ENCODE results near the gene HOXD13.

HOXD13 gene

DNA sequence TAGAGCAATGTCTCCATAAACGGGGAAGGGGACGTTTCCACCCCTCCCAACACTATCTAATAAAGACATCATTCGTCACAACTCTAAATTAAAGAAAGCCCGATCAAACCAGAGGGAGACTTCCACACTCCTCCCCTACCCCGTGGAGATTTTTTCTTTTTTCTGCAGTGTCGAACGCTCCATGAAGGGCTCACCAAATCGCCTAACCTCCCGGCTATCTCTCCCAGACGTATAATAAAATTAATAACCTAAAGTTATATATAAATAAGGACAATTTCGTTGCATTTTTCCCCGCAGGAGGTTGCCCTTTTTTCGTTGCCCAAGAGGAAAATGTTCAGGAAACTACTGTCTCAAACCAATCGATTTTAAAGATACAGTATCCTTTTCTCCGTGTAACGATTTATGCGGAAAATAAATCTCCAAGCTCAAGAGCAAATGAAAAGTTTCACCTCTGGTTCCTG, 11.1 kb upstream of the HOXD13 start:
- no peak for DNase-seq (ENCODE audit: low read depth)

- DNase-seq (ENCODE audit: low read depth): no peak
These were observed 10.5 kb upstream of the HOXD13 start for GRCh38 chr2:176081837-176082524.

GRCh38 chr2:176082525-176082823, 10.0 kb upstream of the HOXD13 start:
- DNase-seq (ENCODE audit: low read depth): no peak

- DNase-seq (ENCODE audit: low read depth): no peak
These were observed 9.4 kb upstream of the HOXD13 start for GRCh38 chr2:176082824-176083751.

DNA sequence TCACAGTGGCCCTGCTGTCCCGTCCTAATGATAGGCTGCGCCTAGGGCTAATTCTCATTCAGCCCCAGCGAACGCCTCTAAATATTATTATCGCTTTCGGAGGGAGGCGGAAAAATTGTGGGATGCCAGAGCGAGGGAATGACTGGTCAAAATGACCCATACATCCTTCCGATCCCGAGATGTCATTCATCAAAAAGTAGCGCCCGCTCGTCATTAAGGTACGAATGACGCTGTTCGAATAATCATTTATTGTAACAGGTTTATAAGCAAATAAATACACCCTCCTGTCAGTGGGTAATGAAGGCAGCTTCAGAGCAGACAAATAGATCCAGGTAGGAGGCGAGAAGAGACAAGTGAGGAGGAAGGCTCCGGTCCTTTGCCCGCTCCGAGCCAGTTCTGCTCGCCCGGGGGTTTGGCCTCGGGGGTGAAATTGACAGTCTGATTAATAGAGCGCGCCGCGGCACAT, 8.7 kb upstream of the HOXD13 start, which contains the start of gene EVX2:
Gene EVX2 (minus strand): TSS at position 167 of the 466 bp plus-strand sequence. CDS start 186 bp downstream, outside the sequence.
- no peak for DNase-seq (ENCODE audit: low read depth)

GRCh38 chr2:176084611-176085119, 7.9 kb upstream of the HOXD13 start:
- DNase-seq (ENCODE audit: low read depth): no peak

- DNase-seq (ENCODE audit: low read depth): no peak
These were observed 7.3 kb upstream of the HOXD13 start for GRCh38 chr2:176085120-176085788.

DNA sequence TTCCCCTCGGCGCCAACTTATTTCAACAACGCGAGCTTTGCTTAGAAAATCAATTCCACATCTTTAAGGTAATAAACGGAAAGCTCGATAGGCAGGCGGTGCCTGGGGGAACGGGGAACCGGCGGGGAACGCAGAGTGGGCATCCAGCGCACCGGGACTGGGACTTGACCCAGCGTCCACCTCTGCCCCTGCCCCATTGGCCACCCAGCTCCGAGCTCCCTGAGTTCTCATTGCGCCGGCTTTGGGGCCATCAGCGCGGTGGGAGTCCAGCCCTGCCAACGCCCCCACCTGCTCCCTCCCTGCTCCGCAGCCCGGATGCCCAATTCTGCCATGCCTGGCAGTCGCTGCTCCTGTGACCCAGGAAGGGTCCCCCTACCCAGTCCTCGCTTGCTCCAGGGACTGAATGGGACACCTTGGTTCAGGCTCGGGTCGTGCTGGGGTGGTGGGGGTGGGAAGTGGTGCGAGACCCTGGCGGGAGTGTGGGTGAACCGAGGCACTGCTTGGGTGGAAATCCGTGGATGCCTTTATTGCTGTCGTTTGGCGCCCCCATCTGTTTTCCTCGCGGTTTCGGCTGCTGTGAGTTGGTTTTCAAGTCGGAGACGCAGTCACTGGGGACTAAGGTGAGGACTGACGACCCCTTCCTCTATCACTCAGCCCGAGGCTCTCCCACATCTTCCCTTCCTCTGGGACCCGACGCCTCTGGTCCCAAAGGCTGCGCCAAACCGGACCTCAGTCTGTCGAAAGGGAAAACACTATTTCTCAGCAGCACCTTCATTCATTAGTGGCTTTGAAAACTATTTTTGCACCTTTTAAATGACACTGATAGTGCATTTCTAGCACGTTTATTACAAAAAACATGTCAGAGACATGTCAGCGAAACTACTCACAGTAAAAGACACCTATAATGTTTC, 6.4 kb upstream of the HOXD13 start:
- DNase-seq (ENCODE audit: low read depth): no peak

- no peak for DNase-seq (ENCODE audit: low read depth)
These were observed 5.0 kb upstream of the HOXD13 start for GRCh38 chr2:176087330-176088047.

- no peak for DNase-seq (ENCODE audit: low read depth)
These were observed 4.2 kb upstream of the HOXD13 start for GRCh38 chr2:176088048-176088936.

- DNase-seq (ENCODE audit: low read depth): no peak
These were observed 3.3 kb upstream of the HOXD13 start for GRCh38 chr2:176088937-176089842.

DNA sequence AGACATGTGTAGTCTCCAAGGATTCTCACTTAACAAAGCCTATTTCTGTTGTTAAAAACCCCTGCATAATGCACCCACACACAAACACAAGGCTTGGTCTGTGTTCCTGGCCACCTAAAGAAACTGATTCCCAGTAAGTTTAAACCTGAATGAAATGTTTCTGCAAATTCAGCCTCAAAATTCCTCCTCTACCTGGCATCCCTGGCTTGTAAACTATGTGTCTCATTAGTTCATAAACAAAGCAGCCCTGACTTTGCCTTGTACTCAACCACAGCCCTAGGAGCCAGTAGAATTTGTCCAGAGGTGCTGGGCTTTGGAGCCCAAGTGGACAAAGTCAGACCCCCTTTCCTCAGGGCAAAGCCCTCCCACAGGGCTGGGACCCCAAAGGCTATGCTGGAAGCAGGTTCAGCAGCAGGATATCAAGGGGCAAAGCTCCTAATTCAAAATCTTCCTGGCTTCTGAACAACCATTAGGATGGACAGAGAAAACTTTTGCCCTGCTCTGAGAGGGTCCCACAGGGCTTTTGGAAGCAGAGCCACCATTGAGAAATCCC, 2.6 kb upstream of the HOXD13 start:
- DNase-seq (ENCODE audit: low read depth): no peak

DNA sequence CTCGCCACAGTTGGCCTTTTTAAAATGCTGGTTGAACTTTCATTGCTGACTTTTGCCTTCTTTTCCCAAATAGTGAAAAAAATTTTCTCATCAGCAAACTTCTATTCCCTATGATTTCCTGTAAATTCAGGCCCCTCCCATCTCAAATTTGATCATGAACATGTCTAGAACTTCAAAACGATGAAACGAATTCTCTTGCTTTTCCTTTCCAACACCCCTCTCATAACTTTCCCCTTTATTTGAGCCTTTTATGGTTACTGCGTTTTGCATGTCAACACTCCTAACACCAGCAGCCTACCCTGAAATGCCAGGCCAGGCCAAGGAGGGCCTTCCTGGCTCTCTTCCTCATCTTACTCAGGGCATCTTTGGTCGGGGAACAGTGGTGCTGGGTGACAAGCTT, 1.7 kb upstream of the HOXD13 start:
- DNase-seq (ENCODE audit: low read depth): no peak

GRCh38 chr2:176091329-176092258, 927 bp upstream of the HOXD13 start:
- no peak for DNase-seq (ENCODE audit: low read depth)

DNA sequence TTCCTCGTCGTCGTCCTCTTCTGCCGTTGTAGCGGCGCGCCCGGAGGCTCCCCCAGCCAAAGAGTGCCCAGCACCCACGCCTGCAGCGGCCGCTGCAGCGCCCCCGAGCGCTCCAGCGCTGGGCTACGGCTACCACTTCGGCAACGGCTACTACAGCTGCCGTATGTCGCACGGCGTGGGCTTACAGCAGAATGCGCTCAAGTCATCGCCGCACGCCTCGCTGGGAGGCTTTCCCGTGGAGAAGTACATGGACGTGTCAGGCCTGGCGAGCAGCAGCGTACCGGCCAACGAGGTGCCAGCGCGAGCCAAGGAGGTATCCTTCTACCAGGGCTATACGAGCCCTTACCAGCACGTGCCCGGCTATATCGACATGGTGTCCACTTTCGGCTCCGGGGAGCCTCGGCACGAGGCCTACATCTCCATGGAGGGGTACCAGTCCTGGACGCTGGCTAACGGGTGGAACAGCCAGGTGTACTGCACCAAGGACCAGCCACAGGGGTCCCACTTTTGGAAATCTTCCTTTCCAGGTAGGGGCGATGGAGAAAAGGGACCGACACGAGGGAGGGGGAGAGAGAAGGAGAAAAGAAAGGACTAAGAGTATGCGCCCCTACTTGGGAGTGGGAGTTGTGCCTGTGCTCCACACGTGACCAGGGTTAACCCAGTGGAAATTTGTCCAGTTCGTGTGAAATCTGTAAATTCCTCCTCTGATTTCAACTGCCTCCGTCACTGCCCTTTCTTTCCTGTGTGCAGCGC, 800 bp downstream of the HOXD13 start:
- DNase-seq (ENCODE audit: low read depth): no peak

DNA sequence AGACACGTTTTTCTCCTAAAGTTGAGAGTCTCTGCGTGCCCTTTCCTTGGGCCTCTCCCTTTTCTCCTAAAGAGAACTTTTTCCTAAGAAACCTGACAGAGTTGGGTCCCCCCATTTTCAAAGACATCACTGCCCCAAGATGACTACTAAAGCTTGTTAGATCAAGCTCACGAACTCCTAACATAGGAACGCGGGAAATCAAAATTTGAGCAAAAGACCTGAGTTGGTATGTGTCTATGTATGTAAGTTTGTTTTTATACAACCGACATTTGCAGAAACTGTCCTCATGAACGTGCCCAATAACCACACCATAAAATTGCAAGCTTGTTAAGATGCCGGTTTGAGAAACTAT, 1.4 kb downstream of the HOXD13 start:
- DNase-seq (ENCODE audit: low read depth): no peak

All from T-helper 22 cell (primary cell).